GM12878 (cell line): ENCODE data around the gene DCLK2. TPM values are rescaled to one million over a fixed set of nuclear protein-coding genes. Genes with fewer than 3 reads are reported as not detected.

ENCODE experiments used
- ATAC-seq: fragments of 200-7000 bp; cut with Tn5 transposase; 3 replicates; pipeline ENCODE4 v1.9.1; 2020; ENCODE audit warnings: mild to moderate bottlenecking, moderate library complexity
- BruUV-seq: library from RNA; stranded (reverse); fragments of 400-500 nt; replicated peaks from 2 replicates; lab custom pipeline; 2021; lab: Mats Ljungman, UMichigan
- CTCF ChIA-PET: fragments of 300-600 bp; sonication (Branson Sonifier 250); formaldehyde crosslinking; extraction: SDS; loops from one replicate; lab custom pipeline; 2021; ENCODE audit warnings: inconsistent platforms; lab: Yijun Ruan, JAX
- POLR2A ChIA-PET: fragments of 350-600 bp; formaldehyde crosslinking; extraction: SDS; loops from one replicate; lab custom pipeline; 2021; ENCODE audit warnings: inconsistent platforms; lab: Charles Lee
- RAD21 ChIA-PET: fragments of 300-600 bp; sonication (Branson Sonifier 250); formaldehyde crosslinking; loops from one replicate; lab custom pipeline; 2023; ENCODE audit warnings: antibody characterized with exemption; ENCODE audit not compliant: unreplicated experiment; lab: Charles Lee
- SMC1A ChIA-PET: fragments of 300-600 bp; sonication (Branson Sonifier 250); formaldehyde crosslinking; loops from one replicate; lab custom pipeline; 2023; ENCODE audit not compliant: unreplicated experiment, uncharacterized antibody; lab: Charles Lee
- DNase-seq: peaks from one replicate; pipeline ENCODE4 v3.0.0-alpha.2; 2011; ENCODE audit warnings: low read depth, low spot score
- FAIRE-seq: peaks from 3 replicates; lab custom pipeline; 2011; peaks lifted over from hg19 to GRCh38; lab: Jason Lieb, UNC
- H2AFZ ChIP-seq: 2 replicates; pipeline ENCODE4 v1.6.0; 2011; ENCODE audit warnings: low read depth, low read length, control low read depth; ENCODE audit not compliant: control insufficient read depth
- H3K27ac ChIP-seq: 2 replicates; pipeline ENCODE4 v1.5.1; 2011; ENCODE audit warnings: control low read depth; ENCODE audit not compliant: control insufficient read depth, insufficient read depth
- H3K27me3 ChIP-seq, 2 experiments: replicated peaks in 1 of 2; 2 replicates each; pipeline versions ENCODE4 v1.6.0 to v1.6.1; 2011; ENCODE audit warnings: low read length in 1 of 2; ENCODE audit not compliant: control insufficient read depth in 2 of 2, insufficient read depth in 2 of 2
- H3K36me3 ChIP-seq, 2 experiments: 2 replicates each; pipeline ENCODE4 v1.5.1; 2011; ENCODE audit warnings: low read length in 1 of 2; ENCODE audit not compliant: control insufficient read depth in 2 of 2, insufficient read depth in 2 of 2
- H3K4me1 ChIP-seq: 2 replicates; pipeline ENCODE4 v1.6.1; 2011; ENCODE audit warnings: mild to moderate bottlenecking, low read length, moderate library complexity, mixed read lengths; ENCODE audit not compliant: control insufficient read depth, insufficient read depth
- H3K4me2 ChIP-seq: 2 replicates; pipeline ENCODE4 v1.6.0; 2011; ENCODE audit warnings: control low read depth; ENCODE audit not compliant: control insufficient read depth, insufficient read depth
- H3K4me3 ChIP-seq: fragments of 200-600 bp; sonication (generic); 2 replicates; pipeline ENCODE4 v1.5.1; 2016
- H3K79me2 ChIP-seq: 2 replicates; pipeline ENCODE4 v1.6.0; 2011; ENCODE audit warnings: low read length; ENCODE audit not compliant: control insufficient read depth, insufficient read depth
- H3K9ac ChIP-seq: 2 replicates; pipeline ENCODE4 v1.8.0; 2011; ENCODE audit warnings: low read length, control low read depth, mixed read lengths; ENCODE audit not compliant: control insufficient read depth, insufficient read depth
- H3K9me3 ChIP-seq: replicated peaks from 3 replicates; pipeline ENCODE4 v1.5.1; 2011; ENCODE audit warnings: mild to moderate bottlenecking, low read length; ENCODE audit not compliant: control insufficient read depth, insufficient read depth
- H4K20me1 ChIP-seq: 2 replicates; pipeline ENCODE4 v1.6.0; 2011; ENCODE audit not compliant: control insufficient read depth, insufficient read depth
- ATF7 ChIP-seq: fragments of 450-650 bp; IDR thresholded peaks from 2 replicates; pipeline ENCODE4 v1.6.1; 2016; ENCODE audit warnings: low read depth, mild to moderate bottlenecking
- BHLHE40 ChIP-seq, 2 experiments: fragments of 450-650 bp in 1 of 2; IDR thresholded peaks; 2 replicates each; pipeline ENCODE4 v1.6.1; 2011 to 2017; ENCODE audit warnings: low read depth in 2 of 2, borderline replicate concordance in 1 of 2, improper control_type of control experiment in 1 of 2, low read length in 1 of 2, mild to moderate bottlenecking in 1 of 2
- CBFB ChIP-seq: IDR thresholded peaks from 2 replicates; pipeline ENCODE4 v1.6.1; 2016; ENCODE audit warnings: antibody characterized with exemption, low read depth
- GABPA ChIP-seq: IDR thresholded peaks from 2 replicates; pipeline ENCODE4 v1.6.1; 2014; ENCODE audit warnings: antibody characterized with exemption, low read depth, mild to moderate bottlenecking, inconsistent platforms
- MTA2 ChIP-seq: fragments of 450-650 bp; IDR thresholded peaks from 2 replicates; pipeline ENCODE4 v1.6.1; 2016; ENCODE audit warnings: low read depth, mild to moderate bottlenecking, moderate library complexity
- POU2F2 ChIP-seq: IDR thresholded peaks from 3 replicates; pipeline ENCODE4 v1.6.1; 2011; ENCODE audit warnings: low read depth, mild to moderate bottlenecking, low read length, borderline replicate concordance
- STAT1 ChIP-seq: fragments of 450-650 bp; conservative IDR thresholded peaks from 2 replicates; pipeline ENCODE4 v1.6.1; 2014; ENCODE audit warnings: antibody characterized with exemption, mild to moderate bottlenecking
- ZBTB4 ChIP-seq: fragments of 450-650 bp; formaldehyde crosslinking; IDR thresholded peaks from 2 replicates; pipeline ENCODE4 v1.4.0; 2022; ENCODE audit warnings: mild to moderate bottlenecking, moderate library complexity
- WGBS: methylation state at CpG from one replicate; pipeline ENCODE4 v1.1.6; 2016; ENCODE audit warnings: low lambda C conversion rate; ENCODE audit not compliant: insufficient replicate concordance, insufficient coverage; ENCODE audit errors: missing lambda C conversion rate; 5-methylcytosine and 5-hydroxymethylcytosine counted together
- in situ Hi-C: fragments of 300-500 bp; cut with MboI; formaldehyde crosslinking; loops from 9 replicates; pipeline ENCODE4 v1.14.3; 2018; ENCODE audit warnings: mixed read lengths
- intact Hi-C: fragments of 100-400 bp; cut with micrococcal nuclease; formaldehyde crosslinking; loops from one replicate; pipeline ENCODE4 v1.14.2; 2022; ENCODE audit not compliant: unreplicated experiment
- polyA plus RNA-seq, 11 experiments: library from polyadenylated mRNA; depleted of rRNA in 4 of 11; unstranded in 6 of 11; stranded (reverse) in 5 of 11; fragments of >200 nt; fragmentation: Nextera tagmentation in 4 of 11; fragmentation: Illumina TruSeq in 1 of 11; extraction: Ambion mirVana in 4 of 11; extraction: Trizol in 1 of 11; gene quantifications; 1 replicate in 1 of 11; 2 replicates in 10 of 11; pipeline versions ENCODE4 v1.2.1 to v1.2.3, GENCODE V29; 2011 to 2016; ENCODE audit warnings: inconsistent platforms in 2 of 11, missing spikeins in 2 of 11, low read depth in 1 of 11
- total RNA-seq, 4 experiments: library from RNA; depleted of rRNA in 3 of 4; stranded (reverse); fragments of >200 nt in 3 of 4; fragmentation: Illumina TruSeq in 1 of 4; extraction: Trizol in 1 of 4; gene quantifications; 2 replicates each; pipeline versions ENCODE4 v1.2.1 to v1.2.3, GENCODE V29; 2013 to 2021
- TF ChIP-seq, protein P1 (sequence below): IDR thresholded peaks from 2 replicates; pipeline ENCODE4 v1.6.1; 2011; ENCODE audit warnings: borderline replicate concordance, low read depth, mild to moderate bottlenecking, moderate library complexity, low read length; ENCODE audit not compliant: insufficient read depth, poor library complexity, severe bottlenecking
- TF ChIP-seq, protein P2 (sequence below): fragments of 450-650 bp; IDR thresholded peaks from 2 replicates; pipeline ENCODE4 v1.6.1; 2017; ENCODE audit warnings: mild to moderate bottlenecking, moderate library complexity

Gene DCLK2
- total and polyA plus RNA-seq, 10 of the 15 experiments (the other 5 are each of a cell fraction or from before 2014, with no cell fraction given): not detected

DNA sequence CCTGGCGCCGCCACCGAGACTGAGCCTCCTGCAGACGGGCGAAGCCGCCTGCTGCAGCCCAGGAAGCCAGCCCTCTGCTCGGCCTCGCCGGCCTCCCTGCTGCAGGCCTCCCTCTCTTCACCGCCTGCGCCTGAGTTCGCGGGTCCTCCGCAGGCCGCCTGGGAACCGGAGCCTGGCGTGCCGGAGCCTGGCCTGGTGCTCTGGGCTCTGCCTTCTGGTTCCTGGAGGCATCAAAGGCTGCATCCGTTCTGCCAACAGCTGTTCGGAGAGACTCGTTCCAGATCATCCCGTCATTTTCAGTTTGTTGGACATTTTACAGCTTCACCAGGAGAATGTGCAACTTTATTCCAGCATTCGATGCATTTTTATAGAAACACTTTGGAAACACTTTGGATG is 178.0 kb downstream of the DCLK2 start:
- Histone ChIP-seq H3K27me3 (no peaks in the 10 kb centered on the region), H3K4me3 (no peak overlapping the region), H3K9me3 (no peaks in the 10 kb centered on the region), H3K9ac (no peak overlapping the region), H3K36me3 (no peaks in the 10 kb centered on the region), H3K4me1 (no peaks in the 10 kb centered on the region), H3K4me2 (no peak overlapping the region), H3K27ac (no peak overlapping the region), H3K79me2 (no peaks in the 10 kb centered on the region), H2AFZ (no peak overlapping the region), H4K20me1 (no peaks in the 10 kb centered on the region)
- no TSS peak for BruUV-seq
- SMC1A ChIA-PET: no interaction called here
- in situ Hi-C loops: no loop called here
- intact Hi-C loops: no loop called here
- POLR2A ChIA-PET: no interaction called here
- 89% methylated on average over 17 of the region's 23 CpGs for WGBS
- no peak for ATAC-seq
- CTCF ChIA-PET: no interaction called here
- TF ChIP-seq ZBTB4 (no peak), CBFB (no peak), STAT1 (no peak), ATF7 (no peak), POU2F2 (no peak), GABPA (no peak), BHLHE40 (IDR thresholded peaks at IDR 0.05; ENCODE audit: borderline replicate concordance in 1 of 2, low read depth in 2 of 2, low read length in 1 of 2) (no peak), MTA2 (no peak)
- TF ChIP-seq, protein P1, sequence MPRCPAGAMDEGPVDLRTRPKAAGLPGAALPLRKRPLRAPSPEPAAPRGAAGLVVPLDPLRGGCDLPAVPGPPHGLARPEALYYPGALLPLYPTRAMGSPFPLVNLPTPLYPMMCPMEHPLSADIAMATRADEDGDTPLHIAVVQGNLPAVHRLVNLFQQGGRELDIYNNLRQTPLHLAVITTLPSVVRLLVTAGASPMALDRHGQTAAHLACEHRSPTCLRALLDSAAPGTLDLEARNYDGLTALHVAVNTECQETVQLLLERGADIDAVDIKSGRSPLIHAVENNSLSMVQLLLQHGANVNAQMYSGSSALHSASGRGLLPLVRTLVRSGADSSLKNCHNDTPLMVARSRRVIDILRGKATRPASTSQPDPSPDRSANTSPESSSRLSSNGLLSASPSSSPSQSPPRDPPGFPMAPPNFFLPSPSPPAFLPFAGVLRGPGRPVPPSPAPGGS: no peak
- TF ChIP-seq, protein P2, sequence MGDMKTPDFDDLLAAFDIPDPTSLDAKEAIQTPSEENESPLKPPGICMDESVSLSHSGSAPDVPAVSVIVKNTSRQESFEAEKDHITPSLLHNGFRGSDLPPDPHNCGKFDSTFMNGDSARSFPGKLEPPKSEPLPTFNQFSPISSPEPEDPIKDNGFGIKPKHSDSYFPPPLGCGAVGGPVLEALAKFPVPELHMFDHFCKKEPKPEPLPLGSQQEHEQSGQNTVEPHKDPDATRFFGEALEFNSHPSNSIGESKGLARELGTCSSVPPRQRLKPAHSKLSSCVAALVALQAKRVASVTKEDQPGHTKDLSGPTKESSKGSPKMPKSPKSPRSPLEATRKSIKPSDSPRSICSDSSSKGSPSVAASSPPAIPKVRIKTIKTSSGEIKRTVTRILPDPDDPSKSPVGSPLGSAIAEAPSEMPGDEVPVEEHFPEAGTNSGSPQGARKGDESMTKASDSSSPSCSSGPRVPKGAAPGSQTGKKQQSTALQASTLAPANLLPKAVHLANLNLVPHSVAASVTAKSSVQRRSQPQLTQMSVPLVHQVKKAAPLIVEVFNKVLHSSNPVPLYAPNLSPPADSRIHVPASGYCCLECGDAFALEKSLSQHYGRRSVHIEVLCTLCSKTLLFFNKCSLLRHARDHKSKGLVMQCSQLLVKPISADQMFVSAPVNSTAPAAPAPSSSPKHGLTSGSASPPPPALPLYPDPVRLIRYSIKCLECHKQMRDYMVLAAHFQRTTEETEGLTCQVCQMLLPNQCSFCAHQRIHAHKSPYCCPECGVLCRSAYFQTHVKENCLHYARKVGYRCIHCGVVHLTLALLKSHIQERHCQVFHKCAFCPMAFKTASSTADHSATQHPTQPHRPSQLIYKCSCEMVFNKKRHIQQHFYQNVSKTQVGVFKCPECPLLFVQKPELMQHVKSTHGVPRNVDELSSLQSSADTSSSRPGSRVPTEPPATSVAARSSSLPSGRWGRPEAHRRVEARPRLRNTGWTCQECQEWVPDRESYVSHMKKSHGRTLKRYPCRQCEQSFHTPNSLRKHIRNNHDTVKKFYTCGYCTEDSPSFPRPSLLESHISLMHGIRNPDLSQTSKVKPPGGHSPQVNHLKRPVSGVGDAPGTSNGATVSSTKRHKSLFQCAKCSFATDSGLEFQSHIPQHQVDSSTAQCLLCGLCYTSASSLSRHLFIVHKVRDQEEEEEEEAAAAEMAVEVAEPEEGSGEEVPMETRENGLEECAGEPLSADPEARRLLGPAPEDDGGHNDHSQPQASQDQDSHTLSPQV: no peak
- RAD21 ChIA-PET: no interaction called here
- no peak for DNase-seq
- FAIRE-seq: no peak
